ENCODE data around the gene ITGAL. TPM values are rescaled to one million over a fixed set of nuclear protein-coding genes. Genes with fewer than 3 reads are reported as not detected.

Gene ITGAL
- total and polyA plus RNA-seq, 2 of the 8 experiments (the other 6 are each of a cell fraction or from before 2014, with no cell fraction given), result not detected

GRCh38 chr16:30551781-30552180 lies 79.2 kb downstream of the ITGAL start:
- H3K56ac ChIP-seq (replicated peaks; ENCODE audit: insufficient read length, low read depth, low read length), result no peak overlapping the region
- H3K4me3 ChIP-seq (ENCODE audit: extremely low read depth in 1 of 4, insufficient read depth in 2 of 4, low read depth in 3 of 4, low read length in 4 of 4), result no peak overlapping the region

More at GRCh38 chr16:30551781-30552180, 79.2 kb downstream of the ITGAL start:
- ChIA-PET CTCF (ENCODE audit: partially characterized antibody) (interaction anchor here (1.6 to 3.8 kb wide), 2 partner anchors 16 to 102 kb away, joined by 4 to 12 read pairs; partner anchors contain the start of gene ZNF747), POLR2A (ENCODE audit: partially characterized antibody) (interaction anchor here (0.6 to 6.7 kb wide), 3 partner anchors 17 to 110 kb away, joined by 3 to 40 read pairs (median 3); partner anchors contain the start of genes ZNF688 and ZNF747)
- no peak overlapping the region for H3K9ac ChIP-seq (replicated peaks in 1 of 4; ENCODE audit: extremely low read depth in 1 of 4, low read depth in 3 of 4, low read length in 3 of 4)
- TF ChIP-seq GTF2F1 (IDR thresholded peaks at IDR 0.05; ENCODE audit: borderline replicate concordance, low read depth, low read length) (no peak), POLR2AphosphoS5 (IDR thresholded peaks at IDR 0.05; ENCODE audit: low read depth, low read length) (no peak), TEAD4 (IDR thresholded peaks at IDR 0.05; ENCODE audit: low read depth, low read length) (no peak), KDM5A (IDR thresholded peaks at IDR 0.05; ENCODE audit: low read length) (no peak), EGR1 (IDR thresholded peaks at IDR 0.05; ENCODE audit: borderline replicate concordance, low read depth, low read length) (no peak), ASH2L (IDR thresholded peaks at IDR 0.05; ENCODE audit: low read length) (no peak), SUZ12 (IDR thresholded peaks at IDR 0.05; ENCODE audit: low read length) (no peak), BACH1 (IDR thresholded peaks at IDR 0.05; ENCODE audit: low read length) (no peak), MAFK (IDR thresholded peaks at IDR 0.05; ENCODE audit: low read depth, low read length) (no peak), CBX5 (IDR thresholded peaks at IDR 0.05; ENCODE audit: low read depth, low read length) (no peak), PHF8 (conservative IDR thresholded peaks at IDR 0.05; ENCODE audit: low read depth, low read length) (no peak), CEBPB (IDR thresholded peaks at IDR 0.05; ENCODE audit: low read depth, low read length) (no peak), JUN (IDR thresholded peaks at IDR 0.05; ENCODE audit: low read depth, low read length) (no peak)
- no peak overlapping the region for H3K23ac ChIP-seq (ENCODE audit: insufficient read length)
- no peak overlapping the region for H3K27ac ChIP-seq (ENCODE audit: low read depth, low read length)
- 91% methylated on average over 3 of the region's 3 CpGs; no CpG with 5 or more reads in 1 of the 2 experiments for WGBS, 2 experiments (ENCODE audit: extremely low coverage in 1 of 2, insufficient coverage in 1 of 2, insufficient read length in 1 of 2, insufficient replicate concordance in 2 of 2, low coverage in 1 of 2, low lambda C conversion rate in 2 of 2, missing lambda C conversion rate in 1 of 2)
- H2AFZ ChIP-seq (ENCODE audit: low read length), result no peak overlapping the region
- no peak overlapping the region for H2BK5ac ChIP-seq (ENCODE audit: low read depth, low read length)
- no peak overlapping the region for H2BK20ac ChIP-seq (ENCODE audit: low read length)
- no peaks in the 10 kb centered on the region for H3K27me3 ChIP-seq (replicated peaks in 1 of 4; ENCODE audit: control insufficient read depth in 3 of 4, extremely low read depth in 1 of 4, insufficient read depth in 3 of 4, low read length in 3 of 4)
- no peaks in the 10 kb centered on the region for H3K79me2 ChIP-seq (ENCODE audit: control insufficient read depth in 1 of 2, insufficient read depth in 2 of 2, low read length in 2 of 2)
- H4K8ac ChIP-seq (ENCODE audit: extremely low read depth, insufficient read depth, low read length), result no peak overlapping the region
- DNase-seq (ENCODE audit: low read depth in 1 of 2, low spot score in 2 of 2), result no peak
- H2AK5ac ChIP-seq (ENCODE audit: low read depth, low read length), result no peak overlapping the region
- H3K36me3 ChIP-seq (ENCODE audit: control insufficient read depth in 2 of 4, insufficient read depth in 4 of 4, low read length in 3 of 4), result peaks cover 3 to 8% (median 5%) of the 10 kb centered on the region in 4 experiments; a peak in 4 of 8 replicates
- H2BK15ac ChIP-seq (ENCODE audit: low read length), result no peak overlapping the region
- no peak overlapping the region for H3K14ac ChIP-seq (ENCODE audit: insufficient read length)
- H2BK120ac ChIP-seq (replicated peaks; ENCODE audit: low read depth, low read length), result no peak overlapping the region
- H4K20me1 ChIP-seq (replicated peaks in 1 of 2; ENCODE audit: control insufficient read depth in 1 of 2, insufficient read depth in 2 of 2, low read length in 2 of 2), result peaks cover 0 to 4% of the 10 kb centered on the region in 2 experiments
- H4K5ac ChIP-seq (ENCODE audit: insufficient read length, low read depth, low read length), result no peak overlapping the region
- no peak overlapping the region for H3K4ac ChIP-seq (replicated peaks; ENCODE audit: insufficient read length, low read depth, low read length)
- peaks cover 5 to 11% (median 6%) of the 10 kb centered on the region in 4 experiments for H3K4me1 ChIP-seq (replicated peaks in 1 of 4; ENCODE audit: control insufficient read depth in 3 of 4, insufficient read depth in 4 of 4, low read length in 3 of 4)
- H3K4me2 ChIP-seq (ENCODE audit: insufficient read depth in 1 of 2, low read depth in 2 of 2, low read length in 2 of 2), result no peak overlapping the region
- no peaks in the 10 kb centered on the region for H3K79me1 ChIP-seq (ENCODE audit: low read depth, low read length)
- no peak overlapping the region for H2BK12ac ChIP-seq (ENCODE audit: low read depth, low read length)
- H3K9me3 ChIP-seq (ENCODE audit: insufficient read depth in 2 of 2, low read depth in 1 of 2, low read length in 1 of 2), result no peaks in the 10 kb centered on the region
- FAIRE-seq, result no peak
- H3K23me2 ChIP-seq (ENCODE audit: low read depth, low read length), result no peaks in the 10 kb centered on the region; the same call in 1 of the 2 replicates
- H3K18ac ChIP-seq (ENCODE audit: extremely low read depth, low read length), result no peak overlapping the region
- no peak overlapping the region for H4K91ac ChIP-seq (replicated peaks; ENCODE audit: insufficient read length, low read length)
